Measurements from ENCODE around the gene UVRAG. TPM values are rescaled to one million over a fixed set of nuclear protein-coding genes. Genes with fewer than 3 reads are reported as not detected.
"Not testable (repeated sequence)": the region's sequence is repeated elsewhere in the genome, so short reads cannot be mapped to it uniquely, and the experiment has no call there.

The UVRAG gene
- polyA plus RNA-seq, 4 donors: 17.1 to 21.4 (median 18.3) TPM

DNA sequence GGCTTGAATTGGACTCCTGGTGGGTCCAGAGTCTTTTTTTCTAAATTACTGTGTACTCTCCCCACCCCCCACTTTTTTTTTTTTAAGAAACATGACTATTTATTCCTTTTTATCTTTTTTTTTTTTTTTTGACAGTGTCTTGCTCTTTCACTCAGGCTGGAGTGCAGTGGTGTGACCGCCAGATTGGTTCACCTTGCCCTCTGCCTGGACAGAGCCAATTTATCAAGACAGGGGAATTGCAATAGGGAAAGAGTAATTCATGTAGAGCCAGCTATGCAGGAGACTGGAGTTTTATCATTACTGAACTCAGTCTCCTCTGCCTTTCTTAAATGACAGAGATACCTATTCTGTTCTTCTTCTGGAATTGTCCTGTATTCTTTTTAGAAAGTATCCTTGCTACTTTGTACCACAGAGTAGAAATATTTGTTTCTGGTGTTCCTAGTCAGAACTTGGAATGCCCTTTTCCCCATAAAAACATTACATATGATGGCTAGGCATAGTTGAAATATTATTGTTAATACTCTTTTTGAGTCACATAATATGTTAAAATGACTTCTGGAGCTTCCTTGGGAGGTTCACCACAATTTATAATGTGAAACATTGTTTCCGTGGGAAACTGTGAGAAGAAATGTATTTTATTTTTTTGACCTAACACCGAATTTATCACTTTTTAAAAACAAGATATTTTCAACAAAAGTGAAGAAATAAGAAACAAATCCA, 95.6 kb downstream of the UVRAG start:
- DNase-seq (ENCODE audit: low read depth in 4 of 4, low spot score in 3 of 4): no peak

GRCh38 chr11:75911459-75911858, 96.4 kb downstream of the UVRAG start:
- no peak for DNase-seq (ENCODE audit: low read depth in 4 of 4, low spot score in 3 of 4)

GRCh38 chr11:75913984-75914383, 99.0 kb downstream of the UVRAG start:
- DNase-seq (ENCODE audit: low read depth in 4 of 4, low spot score in 3 of 4): no peak

DNA sequence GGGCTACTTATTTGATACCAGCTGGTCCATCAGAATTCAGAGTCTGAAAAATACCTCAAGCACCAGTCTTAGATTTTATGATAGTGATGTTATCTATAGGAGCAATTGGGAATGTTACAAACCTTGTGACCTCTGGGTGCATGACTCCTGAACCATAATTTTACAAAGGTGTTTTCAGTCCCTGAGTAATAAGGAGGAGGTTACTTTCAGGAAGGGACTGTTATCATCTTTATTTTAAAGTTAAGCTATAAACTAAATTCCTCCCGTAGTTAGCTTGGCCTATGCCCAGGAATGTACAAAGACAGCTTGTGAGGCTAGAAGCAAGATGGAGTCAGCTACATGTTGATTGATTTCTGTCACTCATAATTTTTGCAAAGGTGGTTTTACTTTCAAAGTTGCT, 101.9 kb downstream of the UVRAG start:
- no peak for DNase-seq (ENCODE audit: low read depth in 4 of 4, low spot score in 3 of 4)

GRCh38 chr11:75918331-75918730, 103.3 kb downstream of the UVRAG start:
- DNase-seq (ENCODE audit: low read depth in 4 of 4, low spot score in 3 of 4): no peak

DNA sequence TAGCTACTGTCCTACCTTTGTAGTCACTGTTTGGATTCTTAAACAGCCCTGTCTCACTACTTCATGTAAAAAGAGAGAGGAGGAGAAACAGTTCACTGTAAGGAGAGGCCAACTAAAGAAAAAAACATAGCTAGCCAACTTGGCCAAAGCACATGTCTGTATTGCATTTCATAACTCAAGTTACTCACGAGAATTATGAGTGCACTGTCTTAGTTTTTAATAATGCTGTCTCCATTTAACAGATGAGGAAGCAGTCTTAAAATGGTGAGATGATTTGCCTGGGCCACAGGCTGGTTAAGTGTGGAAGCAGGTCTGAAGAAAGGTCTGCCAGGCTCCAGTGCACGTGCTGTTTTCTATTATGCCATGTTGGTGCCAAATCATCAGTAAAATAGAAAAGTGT, 104.5 kb downstream of the UVRAG start:
- no peak for DNase-seq (ENCODE audit: low read depth in 4 of 4, low spot score in 3 of 4)

DNA sequence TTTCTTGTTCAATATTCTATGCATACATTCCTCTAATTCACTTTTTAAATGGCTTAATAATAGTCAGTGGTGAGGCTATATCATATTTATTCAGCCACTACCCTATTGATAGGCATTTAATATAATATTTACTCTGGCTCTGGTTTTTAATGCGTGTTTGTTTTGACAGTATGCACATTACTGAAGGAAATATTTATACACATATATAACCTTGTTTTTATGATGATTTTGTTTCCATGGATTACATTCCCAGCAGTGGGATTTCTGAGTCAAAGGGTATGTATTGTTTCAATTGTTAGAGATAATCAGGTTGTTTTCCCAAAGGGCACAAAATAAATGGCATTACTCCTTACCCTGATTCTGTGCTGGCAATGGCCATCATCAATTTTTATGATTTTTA, 105.8 kb downstream of the UVRAG start:
- DNase-seq (ENCODE audit: low read depth in 4 of 4, low spot score in 3 of 4): no peak

DNA sequence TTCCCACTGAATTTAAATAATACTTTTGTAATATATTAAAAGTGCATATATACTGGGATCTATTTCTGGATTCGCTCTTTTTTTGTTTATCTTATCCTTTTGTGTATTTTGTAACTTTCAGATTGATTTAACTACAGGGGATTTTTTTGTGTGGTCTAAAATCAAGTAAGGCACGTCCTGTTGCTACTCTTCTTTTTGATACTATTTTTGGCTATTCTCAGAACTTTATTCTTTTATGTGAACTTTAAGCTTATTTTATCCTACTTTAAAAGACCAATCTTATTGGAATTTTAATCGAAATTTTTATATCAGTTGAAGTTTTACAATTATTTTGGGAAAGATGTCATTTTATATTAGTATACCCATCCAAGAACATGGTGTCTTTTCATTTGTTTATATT, 106.8 kb downstream of the UVRAG start:
- DNase-seq (ENCODE audit: low read depth in 4 of 4, low spot score in 3 of 4): no peak

DNA sequence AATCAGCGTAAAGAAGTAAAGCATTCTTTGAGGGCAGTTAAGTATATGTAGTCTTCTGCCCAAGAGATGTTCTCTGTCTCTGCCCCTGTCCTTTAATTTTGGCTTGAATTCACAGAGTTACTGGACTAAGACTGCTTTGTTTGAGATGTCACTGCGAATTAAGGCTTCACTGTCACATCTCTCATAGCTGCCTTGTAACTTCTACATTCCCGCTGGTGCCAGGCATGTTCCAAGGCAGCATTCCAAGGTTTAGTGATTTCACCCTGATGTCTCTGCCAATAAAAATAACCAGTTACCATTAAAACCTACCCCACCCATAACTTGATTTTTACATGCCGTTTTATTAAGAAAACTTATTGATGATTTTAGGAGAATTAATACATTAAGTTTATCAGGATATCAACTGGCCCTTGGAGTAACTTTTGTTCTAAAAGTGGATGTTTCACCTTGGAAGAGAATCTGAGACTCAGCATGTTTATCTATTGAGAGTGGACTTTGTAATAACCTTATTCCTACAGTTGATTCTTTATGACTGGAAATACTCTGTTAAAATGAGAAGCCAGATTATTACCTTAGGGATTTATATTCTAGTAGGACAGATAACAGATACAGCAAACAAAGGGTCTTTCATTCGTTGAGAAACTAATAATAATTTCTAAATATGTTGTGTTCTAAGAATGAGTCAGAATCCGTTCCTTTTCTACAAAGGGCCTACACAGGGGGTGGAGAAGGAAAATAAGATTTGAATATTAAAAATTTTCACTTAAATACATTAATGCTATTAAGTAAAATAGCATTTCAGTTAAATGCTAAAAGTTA, 110.2 kb downstream of the UVRAG start:
- no peak for DNase-seq (ENCODE audit: low read depth in 4 of 4, low spot score in 3 of 4)

- DNase-seq (ENCODE audit: low read depth in 4 of 4, low spot score in 3 of 4): no peak
These were observed 110.8 kb downstream of the UVRAG start for GRCh38 chr11:75925785-75926164.

GRCh38 chr11:75929706-75930105, 114.7 kb downstream of the UVRAG start:
- DNase-seq (ENCODE audit: low read depth in 4 of 4, low spot score in 3 of 4): no peak

- no peak for DNase-seq (ENCODE audit: low read depth in 4 of 4, low spot score in 3 of 4)
These were observed 115.5 kb downstream of the UVRAG start for GRCh38 chr11:75930534-75930933.

DNA sequence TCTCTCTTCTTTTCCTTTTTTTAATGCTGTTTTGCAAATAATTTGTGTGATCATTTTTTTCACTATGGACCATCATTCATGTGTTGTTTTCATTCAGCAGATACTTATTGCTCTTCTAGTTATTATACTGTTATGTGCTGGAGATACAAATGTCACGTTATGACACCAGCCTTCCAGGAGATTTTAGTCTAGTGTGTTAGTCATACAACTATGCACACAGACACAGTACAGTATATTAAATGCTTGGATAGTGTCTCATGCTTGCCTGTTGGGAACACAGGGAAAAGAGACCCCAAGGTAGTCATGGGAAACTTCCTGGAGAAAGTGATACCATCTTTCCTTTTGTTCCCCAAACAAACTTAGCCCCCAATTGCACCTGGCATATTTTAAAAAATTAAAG, 116.1 kb downstream of the UVRAG start:
- DNase-seq (ENCODE audit: low read depth in 4 of 4, low spot score in 3 of 4): no peak

- not testable (repeated sequence) for DNase-seq (ENCODE audit: low read depth in 4 of 4, low spot score in 3 of 4)
These were observed 118.7 kb downstream of the UVRAG start for GRCh38 chr11:75933736-75934135.

DNA sequence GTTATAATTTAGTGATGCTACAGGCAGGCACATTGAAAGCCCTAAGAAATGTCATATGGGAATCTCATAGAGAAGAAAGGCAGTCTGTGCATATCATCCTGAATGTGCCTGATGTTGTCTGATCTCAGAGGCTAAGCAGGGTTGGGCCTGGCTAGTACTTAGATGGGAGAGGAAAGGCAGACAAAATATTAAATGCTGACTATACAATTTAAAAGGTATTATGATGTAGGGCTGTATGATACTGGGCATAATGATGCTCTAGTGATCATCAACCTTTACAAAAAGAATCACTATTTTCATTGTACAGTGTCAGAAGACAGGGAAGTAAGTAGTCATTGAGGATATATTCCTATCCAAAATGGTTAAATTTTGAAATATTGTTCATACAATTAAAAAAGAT, 119.8 kb downstream of the UVRAG start:
- DNase-seq (ENCODE audit: low read depth in 4 of 4, low spot score in 3 of 4): no peak

DNA sequence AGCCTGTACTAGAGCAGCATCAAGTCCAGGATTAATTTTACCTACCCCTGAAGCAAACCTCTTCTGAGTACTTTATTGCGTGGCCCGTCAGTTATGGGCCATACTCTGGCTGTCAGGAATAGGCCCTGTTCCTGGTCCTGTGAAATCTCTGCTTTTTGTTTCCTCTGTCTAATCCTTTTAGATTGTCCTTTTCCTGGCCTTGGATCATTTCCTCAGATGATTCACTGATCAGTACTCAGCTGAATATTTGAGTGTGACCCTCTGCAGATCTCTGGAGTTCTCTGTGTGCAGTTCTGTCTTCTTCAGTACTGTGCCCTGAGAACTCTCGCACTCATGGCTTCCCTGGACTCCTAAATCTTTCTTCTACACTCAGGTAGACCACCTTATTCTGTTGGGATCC, 123.5 kb downstream of the UVRAG start:
- no peak for DNase-seq (ENCODE audit: low read depth in 4 of 4, low spot score in 3 of 4)

DNA sequence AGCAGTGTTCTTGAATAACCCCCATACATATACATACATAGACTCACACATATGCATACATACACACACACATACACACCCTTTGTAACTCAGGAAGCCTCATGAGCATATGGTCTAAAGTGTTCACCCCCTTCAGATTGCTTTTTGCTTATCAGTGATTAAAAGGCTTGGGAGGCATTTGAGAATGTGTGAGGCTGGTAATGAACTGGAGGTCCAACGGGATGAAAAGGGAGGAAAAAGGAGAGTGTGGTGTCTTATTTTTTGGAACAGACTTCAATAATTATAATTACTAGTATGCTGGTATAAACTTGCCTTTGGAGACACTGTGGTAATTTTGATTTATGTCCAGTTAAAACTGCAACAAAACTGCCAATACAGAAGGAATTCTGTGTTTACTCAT, 124.5 kb downstream of the UVRAG start:
- no peak for DNase-seq (ENCODE audit: low read depth in 4 of 4, low spot score in 3 of 4)

DNA sequence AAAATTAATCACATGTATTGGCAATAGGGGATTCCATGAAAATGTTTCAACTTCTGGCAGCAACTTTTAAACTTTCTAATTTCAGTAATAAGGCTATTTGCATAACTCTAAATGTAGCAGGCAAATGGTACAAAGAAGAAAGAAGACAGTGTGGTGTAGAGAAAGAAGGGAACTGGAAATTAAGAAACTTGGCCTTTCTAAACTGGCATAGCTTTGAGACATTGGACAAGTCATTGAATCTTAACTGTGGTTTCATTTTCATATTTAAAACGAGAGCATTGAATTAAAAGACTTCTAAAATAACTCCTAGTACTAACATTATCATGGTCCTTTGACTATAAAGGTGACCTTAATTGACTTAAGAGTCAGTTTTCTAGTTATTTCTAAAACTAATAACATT, 125.0 kb downstream of the UVRAG start:
- no peak for DNase-seq (ENCODE audit: low read depth in 4 of 4, low spot score in 3 of 4)

DNA sequence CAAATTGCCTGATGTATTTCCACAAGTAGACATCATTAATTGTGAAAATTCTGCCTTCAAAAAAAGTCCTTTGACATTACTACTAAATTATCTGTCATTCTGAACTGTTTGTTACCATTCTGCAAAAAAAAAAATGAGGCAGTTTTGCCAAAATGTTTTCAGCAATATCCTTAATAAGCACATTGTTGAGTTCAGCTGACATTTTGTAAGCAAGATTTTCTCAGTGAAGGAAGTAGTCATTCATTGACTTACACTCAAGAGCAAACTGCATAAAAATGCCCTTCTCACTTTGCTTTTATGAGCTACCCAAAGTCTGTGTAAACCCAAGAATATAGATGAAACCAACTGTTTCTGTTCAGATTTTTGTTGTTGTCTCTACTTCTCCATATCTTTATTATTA, 125.9 kb downstream of the UVRAG start:
- DNase-seq (ENCODE audit: low read depth in 4 of 4, low spot score in 3 of 4): no peak

GRCh38 chr11:75944515-75944914, 129.5 kb downstream of the UVRAG start:
- DNase-seq (ENCODE audit: low read depth in 4 of 4, low spot score in 3 of 4): no peak

DNA sequence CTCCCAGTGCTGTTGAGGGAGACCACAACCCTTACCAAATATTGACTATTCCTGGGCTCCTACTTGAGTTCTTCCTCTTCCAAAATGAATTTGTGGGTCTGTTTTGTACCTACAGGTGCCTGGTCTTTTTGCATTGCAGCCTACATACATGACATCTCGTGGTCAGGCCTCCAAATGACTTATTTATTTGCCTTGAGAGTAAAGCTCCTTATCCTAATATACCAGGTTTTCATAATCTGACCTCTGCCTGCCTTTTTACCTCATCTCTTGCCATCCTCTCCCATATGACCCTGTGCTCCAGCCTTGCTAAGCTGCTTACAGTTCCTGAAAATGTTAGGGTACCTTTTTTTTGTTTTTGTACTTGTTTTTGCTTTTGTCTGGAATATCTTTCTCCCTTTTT, 130.4 kb downstream of the UVRAG start:
- no peak for DNase-seq (ENCODE audit: low read depth in 4 of 4, low spot score in 3 of 4)

- no peak for DNase-seq (ENCODE audit: low read depth in 4 of 4, low spot score in 3 of 4)
These were observed 130.9 kb downstream of the UVRAG start for GRCh38 chr11:75945947-75946346.
